Epithelial cell of proximal tubule (primary cell): ENCODE results near the gene TRDMT1. TPM values are rescaled to one million over a fixed set of nuclear protein-coding genes. Genes with fewer than 3 reads are reported as not detected.

ENCODE experiments used
- DNase-seq: peaks from one replicate; pipeline ENCODE4 v3.0.0-alpha.2; 2011; ENCODE audit warnings: low read depth
- H3K4me3 ChIP-seq: 2 replicates; pipeline ENCODE4 v1.5.1; 2011; ENCODE audit warnings: low read depth, mild to moderate bottlenecking, low read length
- CTCF ChIP-seq: conservative IDR thresholded peaks from 2 replicates; pipeline ENCODE4 v1.5.1; 2012; ENCODE audit warnings: low read depth, mild to moderate bottlenecking, low read length
- total RNA-seq: library from RNA; depleted of rRNA; stranded (reverse); fragments of >200 nt; gene quantifications from 2 replicates; pipeline ENCODE4 v1.2.3, GENCODE V29; 2015

Gene TRDMT1
- total RNA-seq, 1 donor from 2014 or later, result 4.6 TPM

GRCh38 chr10:17178006-17178405, 23.5 kb downstream of the TRDMT1 start:
- no peak for DNase-seq
- H3K4me3 ChIP-seq, result no peak overlapping the region
- TF ChIP-seq CTCF, result no peak

- no peak for DNase-seq
- no peak for TF ChIP-seq CTCF
- H3K4me3 ChIP-seq, result no peak overlapping the region
These were observed 24.5 kb downstream of the TRDMT1 start for GRCh38 chr10:17177014-17177413.

GRCh38 chr10:17176091-17176490, 25.4 kb downstream of the TRDMT1 start:
- no peak for TF ChIP-seq CTCF
- H3K4me3 ChIP-seq, result no peak overlapping the region
- DNase-seq, result no peak

GRCh38 chr10:17175551-17175950, 25.9 kb downstream of the TRDMT1 start:
- no peak for DNase-seq
- peak overlapping the region; percentile 22 for H3K4me3 ChIP-seq
- no peak for TF ChIP-seq CTCF

- no peak overlapping the region for H3K4me3 ChIP-seq
- no peak for DNase-seq
- no peak for TF ChIP-seq CTCF
These were observed 26.8 kb downstream of the TRDMT1 start for GRCh38 chr10:17174626-17175025.

- no peak for DNase-seq
- TF ChIP-seq CTCF, result no peak
- H3K4me3 ChIP-seq, result no peak overlapping the region
These were observed 30.3 kb downstream of the TRDMT1 start for GRCh38 chr10:17171141-17171641.

- no peak overlapping the region for H3K4me3 ChIP-seq
- DNase-seq, result no peak
- no peak for TF ChIP-seq CTCF
These were observed 31.7 kb downstream of the TRDMT1 start for GRCh38 chr10:17169803-17170202.
